ENCODE data around the gene SPOP.
"Not testable (repeated sequence)": the region's sequence is repeated elsewhere in the genome, so short reads cannot be mapped to it uniquely, and the experiment has no call there.

SPOP gene

DNA sequence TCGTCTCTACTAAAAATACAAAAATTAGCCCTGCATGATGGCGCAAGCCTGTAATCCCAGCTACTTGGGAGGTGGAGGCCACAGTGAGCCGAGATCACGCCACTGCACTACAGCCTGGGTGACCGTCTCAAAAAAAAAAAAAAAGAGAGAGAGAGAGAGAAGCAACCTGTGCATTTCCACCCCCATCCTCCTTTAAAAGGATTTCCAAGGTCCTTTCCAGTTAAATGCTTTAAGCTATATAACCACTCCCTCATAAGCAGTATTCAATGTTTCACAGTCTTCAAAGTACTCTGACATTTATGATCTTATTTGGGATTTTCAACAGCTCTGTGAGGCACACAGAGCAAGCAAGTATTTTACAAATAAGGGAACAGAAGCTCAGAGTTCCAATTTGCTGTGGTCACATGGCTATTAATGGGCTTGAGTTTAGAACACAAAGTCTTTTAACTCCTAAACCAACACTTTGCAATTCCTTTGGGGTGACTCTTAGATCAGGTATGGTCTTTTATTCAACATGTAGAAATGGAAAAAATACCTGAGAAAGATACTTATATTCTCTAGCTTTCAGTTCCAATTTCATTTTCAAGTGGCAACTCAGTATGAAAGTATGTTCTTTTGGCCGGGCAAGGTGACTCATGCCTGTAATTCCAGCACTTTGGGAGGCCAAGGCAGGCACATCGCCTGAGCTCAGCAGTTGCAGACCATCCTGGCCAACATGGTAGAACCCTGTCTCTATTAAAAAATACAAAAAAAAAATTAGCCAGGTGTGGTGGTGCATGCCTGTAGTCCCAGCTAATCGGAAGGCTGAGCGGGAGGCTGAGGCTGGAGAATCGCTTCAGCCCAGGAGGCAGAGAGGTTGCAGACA is 31.3 kb downstream of the SPOP start:
- DNase-seq = no peak

DNA sequence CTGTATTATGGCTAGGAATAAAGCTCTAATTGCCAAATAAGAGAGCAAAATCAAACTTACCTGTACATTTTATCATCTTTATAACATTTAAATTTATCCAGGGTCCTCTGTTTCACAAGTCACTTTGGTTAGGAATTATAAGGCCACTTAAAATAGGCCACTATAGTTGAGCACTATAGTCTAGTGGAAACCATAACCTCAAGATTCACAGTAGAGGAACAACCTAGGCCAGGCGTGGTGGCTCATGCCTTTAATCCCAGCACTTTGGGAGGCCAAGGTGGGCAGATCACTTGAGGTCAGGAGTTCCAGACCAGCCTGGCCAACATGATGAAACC is 31.9 kb downstream of the SPOP start:
- DNase-seq = not testable (repeated sequence)

DNA sequence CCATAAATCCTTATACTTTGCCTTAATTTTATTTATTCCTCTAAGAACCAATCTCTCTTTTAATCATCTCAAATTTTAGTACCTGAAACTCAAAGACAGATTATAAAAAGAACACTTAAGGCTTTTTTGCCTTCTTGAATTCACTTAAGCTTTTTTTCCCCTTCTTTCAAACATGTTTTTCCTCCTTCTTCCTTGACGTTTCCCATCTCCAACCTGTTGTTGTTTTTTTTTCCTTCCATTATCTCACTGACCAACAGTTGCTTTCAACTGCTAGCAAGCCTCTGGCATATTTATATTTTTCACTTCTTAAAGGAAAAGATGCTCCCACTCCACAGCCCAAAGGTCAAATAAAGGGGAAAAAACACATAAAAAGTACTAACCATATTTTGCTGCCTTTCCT is 32.2 kb downstream of the SPOP start:
- DNase-seq = no peak

DNA sequence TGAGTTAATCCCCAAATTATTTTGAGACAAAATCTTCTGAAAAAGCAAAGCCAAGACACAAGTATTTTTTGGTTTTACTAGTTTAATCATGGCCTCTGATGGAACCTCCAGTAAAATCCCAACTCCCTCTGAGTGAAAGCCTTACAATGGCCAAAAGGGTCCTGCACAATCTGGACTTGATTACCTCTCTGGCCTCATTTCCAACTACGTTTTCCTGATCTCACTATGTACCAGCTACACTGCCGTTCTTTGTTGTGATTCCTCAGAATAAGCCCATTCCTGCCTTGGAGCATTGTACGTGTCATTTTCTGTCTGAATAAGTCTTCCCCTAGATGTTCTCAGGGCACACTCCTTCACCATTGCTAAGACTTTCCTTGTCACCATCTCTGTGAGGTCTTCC is 37.3 kb downstream of the SPOP start:
- DNase-seq = no peak

DNA sequence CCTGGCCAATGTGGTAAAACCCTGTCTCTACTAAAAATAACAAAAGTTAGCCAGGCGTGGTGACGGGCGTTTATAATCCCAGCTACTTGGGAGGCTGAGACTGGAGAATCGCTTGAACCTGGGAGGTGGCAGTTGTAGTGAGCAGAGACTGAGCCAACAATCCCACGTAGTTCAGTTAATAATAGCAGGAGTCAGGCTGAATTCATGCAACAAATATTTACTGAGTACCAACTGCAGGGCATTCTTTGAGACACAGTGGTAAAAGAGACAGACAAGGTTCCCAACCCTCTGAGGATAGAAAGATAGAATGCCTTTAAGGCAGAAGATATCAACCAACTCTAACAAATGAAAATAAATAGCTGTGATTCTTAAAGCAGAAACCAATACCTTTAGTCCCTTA is 39.1 kb downstream of the SPOP start:
- DNase-seq = no peak

DNA sequence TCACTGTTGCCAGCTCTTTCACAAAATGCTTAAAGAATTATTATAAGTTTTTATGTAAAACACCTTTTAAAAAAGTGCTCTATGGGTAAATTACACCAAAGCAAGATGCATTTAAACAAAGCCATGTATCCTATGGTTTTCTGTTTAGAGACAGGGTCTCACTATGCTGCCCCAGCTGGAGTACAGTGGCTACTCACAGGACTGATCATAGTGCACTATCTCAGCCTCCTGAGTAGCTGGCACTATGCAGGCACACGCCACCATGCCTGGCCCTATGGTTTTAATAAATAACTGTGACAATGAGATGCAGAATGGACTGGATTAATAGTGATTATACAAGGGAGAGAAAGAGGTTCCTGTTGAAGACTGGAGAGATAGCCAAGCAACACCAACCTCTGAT is 40.2 kb downstream of the SPOP start:
- DNase-seq = no peak

DNA sequence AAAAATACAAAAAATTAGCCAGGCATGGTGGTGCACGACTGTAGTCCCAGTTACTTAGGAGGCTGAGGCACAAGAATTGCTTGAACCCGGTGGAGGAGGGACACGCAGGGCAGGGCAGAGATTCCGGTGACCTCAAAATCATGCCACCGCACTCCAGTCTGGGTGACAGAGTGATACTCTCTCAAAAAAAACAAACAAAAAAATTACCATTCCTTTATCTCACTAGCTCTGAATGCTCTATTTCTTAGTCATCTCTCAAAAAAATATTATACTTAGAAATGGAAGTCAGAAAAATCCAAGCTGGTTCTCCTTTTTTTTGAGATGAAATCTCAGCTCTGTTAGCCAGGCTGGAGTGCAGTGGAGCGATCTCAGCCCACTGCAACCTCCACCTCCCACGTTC is 40.8 kb downstream of the SPOP start:
- no peak for DNase-seq

DNA sequence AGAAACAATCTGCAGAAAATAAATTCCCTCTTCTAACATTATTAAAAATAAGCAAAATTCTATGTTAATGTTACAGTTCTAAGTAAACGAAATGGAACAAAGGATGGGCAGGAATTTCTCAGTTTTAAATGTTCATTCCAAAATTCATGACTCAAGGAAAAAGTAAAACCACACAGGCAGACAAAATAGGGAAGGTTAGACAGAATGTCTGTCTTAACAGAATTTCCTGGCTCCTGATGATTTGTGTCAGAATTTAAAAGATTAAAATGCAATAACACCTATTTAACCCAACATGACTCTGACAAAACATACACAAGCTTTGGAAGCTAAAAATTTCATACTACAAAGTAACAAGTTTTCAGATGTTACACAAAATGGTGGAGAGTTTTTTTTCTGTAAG is 42.8 kb downstream of the SPOP start:
- DNase-seq = no peak

DNA sequence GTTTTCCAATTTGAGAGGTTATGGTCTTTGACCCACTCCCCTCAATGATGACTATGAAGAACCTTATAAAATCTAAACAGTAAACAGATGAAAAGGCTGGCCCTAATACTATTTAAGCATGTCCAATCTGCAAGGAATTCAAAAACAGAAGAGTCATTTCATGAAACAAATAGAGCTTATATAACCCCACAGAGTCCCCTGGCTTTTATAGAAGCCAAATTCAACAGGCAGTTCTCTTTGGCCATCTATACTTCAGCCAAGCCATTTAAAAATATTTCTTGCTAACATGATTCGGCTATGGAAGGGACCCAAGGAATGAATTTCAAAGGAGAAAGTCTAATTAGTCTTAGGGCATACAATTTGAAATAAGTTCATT is 43.4 kb downstream of the SPOP start:
- DNase-seq = no peak

DNA sequence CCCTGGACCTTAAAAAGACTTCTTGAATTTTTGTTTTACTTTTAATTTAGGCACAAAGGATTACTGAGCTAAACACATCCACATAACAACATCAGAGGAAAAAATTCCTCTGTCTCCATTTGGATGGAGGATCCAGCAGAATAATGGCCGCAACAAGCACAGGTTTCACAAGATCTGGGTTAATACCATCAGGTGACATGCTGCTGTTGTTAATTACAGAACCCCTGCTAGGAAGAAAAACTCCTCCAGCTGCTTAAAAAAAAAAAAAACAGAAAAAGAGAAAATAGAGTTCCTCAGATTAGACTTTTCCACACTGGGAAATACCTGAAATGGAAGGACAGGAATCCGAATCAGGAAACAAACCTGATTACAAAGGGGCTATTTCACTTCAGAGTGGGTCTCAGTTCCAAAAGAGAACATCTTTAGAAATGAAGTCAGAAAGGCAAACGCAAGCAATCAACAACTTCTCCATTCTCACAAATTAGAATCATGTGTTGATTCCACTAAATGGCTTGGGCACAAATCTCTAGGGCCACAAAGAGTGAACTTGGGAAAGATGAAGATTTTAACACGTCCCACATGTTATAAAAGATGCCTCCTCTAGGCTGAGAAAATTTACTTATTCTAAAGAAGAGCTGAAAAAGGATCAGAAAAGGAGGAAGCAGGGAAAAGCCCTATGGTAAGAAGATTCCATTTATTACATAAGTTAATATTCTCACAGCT is 44.0 kb downstream of the SPOP start:
- DNase-seq = no peak

DNA sequence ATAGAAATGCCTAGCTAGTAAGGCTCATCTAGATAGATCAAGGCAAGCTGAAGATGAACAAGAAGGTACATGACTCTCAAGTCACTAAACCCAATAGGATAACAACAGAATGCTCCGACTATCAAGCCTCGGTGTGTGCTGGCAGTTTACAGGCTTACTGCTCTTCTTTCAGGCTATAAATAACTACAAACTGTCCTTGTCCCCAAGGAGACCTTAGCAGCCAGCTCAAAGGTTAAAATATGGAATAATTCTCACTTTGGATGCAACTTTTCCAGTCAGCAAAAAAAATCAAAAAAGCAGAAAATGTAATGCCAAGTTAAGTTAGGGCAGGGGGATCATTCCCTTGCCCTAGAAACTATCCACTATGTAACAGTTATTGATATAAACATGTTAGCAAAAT is 44.6 kb downstream of the SPOP start:
- DNase-seq = no peak

DNA sequence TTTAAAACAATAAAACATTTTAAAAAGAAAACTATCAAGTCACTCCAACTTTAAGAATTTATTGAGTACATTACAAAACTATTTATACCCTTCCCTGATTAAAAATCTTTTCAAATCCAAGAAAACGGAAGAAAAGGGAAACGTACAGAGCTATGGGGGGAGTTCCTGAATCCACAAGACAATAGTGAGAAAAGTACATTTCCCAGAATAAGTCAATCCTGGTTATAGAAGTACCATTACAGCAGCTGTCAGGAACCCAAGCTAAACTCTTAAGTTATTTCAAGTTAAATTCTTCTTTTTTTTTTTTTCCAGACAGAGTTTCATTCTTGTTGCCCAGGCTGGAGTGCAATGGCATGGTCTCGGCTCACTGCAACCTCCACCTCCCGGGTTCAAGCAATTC is 45.7 kb downstream of the SPOP start:
- DNase-seq = no peak

DNA sequence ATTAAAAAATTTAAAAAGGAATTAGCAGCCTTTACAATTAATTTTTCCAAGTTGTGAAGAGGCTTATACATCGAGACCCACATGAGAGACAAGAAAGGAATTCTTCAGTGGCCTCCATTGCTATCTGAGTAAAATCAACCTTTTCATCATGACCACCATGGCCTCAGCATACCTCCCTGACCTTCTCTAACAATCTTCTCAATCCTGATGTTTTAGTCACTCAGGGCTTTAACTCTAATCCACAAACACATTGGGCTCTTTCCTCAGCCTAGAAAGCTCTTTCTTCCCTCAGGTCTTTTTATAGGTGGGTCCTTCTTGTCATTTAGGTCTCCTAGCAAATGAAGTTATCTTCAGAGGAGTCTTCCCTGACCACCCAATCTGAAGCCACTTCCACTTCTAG is 46.4 kb downstream of the SPOP start:
- no peak for DNase-seq

DNA sequence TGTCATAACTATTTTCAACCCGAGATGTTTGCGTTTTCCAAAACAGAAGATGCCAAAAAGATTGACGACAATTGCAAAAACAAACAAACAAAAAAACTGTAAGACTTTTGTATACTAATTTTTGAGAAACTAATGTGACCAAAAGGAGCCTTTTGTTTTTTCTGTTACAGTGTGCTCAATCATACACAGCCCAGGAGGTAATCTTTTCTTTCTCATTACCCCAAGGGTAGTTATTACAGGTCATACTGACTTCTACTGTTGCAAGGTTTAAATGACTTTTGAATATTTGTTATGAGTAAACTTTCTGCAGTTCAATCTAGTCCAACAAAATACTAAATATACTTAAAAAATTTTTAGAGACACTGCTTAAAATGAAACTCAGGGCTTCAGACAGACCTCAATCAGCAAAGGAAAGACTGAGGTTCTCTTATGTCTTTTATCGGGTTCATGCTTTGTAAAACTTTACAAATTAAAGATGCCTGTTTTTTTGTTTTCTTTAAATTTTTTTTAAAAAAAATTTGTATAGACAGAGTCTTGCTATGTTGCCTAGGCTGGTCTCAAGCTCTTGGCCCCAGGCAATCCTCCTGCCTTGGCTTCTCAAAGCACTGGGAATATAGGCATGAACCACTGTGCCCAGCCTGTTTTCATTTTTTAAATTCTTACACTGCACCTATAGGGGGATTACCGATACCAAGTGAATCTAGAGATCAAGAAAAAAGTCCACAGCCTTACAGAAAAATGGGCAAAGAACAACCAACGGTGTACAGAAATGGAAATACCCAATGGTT is 47.6 kb downstream of the SPOP start:
- DNase-seq = no peak

DNA sequence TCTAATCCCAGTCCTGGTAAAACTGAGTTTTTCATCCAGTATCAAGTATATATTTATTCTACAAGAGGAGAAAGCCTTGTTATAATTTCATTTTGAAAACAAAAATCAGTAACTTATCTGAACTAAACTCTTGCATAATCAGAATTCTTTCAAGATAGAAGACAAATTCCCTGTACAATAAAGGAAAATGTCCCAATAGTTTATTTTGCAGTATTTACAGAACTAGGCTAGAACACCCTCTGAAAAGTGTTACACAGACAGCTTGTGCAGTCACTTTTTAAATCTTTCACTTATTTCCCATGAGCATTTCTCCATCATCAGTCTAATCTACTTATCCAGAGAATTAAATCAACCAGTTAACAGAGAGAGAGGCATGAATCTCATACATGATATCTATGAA is 48.5 kb downstream of the SPOP start:
- no peak for DNase-seq

DNA sequence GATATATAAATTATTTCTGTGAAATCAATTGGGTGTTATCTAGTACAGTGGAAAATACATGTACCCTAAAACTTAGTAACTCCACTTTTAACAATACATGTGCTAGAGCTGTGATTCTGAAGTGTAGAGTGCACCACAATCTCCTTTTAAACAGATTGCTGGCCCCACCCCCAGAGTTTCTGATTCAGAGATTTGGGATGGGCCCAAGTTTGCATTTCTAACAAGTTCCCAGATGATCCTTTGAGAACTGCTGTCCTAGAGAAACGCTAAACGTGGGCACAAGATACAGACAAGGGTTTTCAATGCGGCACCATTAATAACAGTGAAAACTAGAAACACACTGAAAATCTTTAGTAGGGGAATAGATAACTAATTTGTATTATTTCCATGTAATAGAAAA is 53.0 kb downstream of the SPOP start:
- no peak for DNase-seq

DNA sequence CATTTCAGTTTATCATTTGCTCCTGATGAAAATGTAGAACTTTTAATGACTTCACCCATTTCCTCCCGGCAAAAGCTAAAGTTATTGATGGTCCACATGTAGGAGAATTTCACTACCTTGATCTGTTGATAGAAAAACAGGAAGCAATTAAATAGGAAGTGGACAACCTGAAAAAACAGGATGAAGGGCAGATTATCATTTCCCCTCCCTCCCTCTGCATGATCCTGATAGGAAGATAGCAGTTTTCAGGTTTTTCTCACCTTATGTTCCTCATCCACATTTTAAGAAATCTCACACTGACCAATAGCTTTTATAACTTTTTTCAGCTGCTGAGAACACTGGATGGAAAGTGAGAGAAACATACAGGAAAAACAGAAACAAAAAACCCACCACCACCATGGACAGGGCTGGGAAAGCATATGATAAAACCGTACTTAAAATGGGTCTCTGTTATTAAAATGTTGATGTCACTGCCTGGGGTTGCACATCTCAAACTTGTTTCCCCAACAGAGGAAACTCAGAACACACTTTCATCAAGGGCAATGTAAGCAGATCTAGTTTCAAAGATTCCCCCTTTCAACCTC is 55.9 kb downstream of the SPOP start:
- DNase-seq = no peak

DNA sequence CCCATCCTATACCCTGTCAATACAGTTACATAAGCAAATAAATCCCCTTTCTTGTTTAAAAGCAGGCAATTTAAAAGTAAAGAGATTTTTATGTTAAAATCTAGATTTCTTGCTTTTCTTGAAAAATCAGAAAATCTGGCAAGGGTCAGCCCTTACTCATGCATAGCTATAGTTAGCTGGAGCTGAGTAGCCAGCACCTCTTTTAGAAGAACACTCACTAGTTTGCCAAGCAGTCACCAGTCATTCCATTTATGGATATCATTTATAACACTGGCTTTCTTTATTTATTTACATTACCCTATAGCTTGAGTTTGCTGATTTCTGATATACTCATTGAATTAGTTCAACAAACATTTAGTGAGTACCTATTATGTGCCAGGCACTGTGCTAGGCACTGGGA is 56.5 kb downstream of the SPOP start:
- DNase-seq = no peak

DNA sequence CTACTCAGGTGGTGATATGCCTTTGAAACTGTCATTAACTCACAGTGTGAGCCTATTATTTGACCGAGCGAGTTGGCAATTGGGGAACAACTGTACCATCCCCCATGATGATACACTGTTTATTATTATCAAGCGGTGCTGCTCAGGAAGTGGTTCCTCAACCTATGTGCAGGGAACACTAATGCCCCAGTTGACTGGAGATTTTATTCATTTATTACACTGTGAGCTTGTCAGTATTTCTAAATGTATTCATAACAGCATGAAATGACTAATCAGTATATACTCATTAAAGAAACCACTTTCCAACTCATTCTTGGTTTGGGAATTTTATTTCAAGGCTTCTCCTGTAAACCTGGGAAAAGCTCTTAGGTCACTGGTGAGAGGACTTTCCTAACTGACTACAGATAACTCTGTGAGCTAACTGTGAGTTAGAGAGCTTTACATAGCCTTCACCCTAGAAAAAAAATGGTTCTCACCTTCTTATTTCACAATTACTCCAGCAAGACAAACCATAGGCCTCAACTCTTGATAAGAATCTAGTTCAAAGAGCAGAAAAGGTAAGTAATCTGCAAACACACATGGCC is 59.8 kb downstream of the SPOP start:
- DNase-seq = no peak

DNA sequence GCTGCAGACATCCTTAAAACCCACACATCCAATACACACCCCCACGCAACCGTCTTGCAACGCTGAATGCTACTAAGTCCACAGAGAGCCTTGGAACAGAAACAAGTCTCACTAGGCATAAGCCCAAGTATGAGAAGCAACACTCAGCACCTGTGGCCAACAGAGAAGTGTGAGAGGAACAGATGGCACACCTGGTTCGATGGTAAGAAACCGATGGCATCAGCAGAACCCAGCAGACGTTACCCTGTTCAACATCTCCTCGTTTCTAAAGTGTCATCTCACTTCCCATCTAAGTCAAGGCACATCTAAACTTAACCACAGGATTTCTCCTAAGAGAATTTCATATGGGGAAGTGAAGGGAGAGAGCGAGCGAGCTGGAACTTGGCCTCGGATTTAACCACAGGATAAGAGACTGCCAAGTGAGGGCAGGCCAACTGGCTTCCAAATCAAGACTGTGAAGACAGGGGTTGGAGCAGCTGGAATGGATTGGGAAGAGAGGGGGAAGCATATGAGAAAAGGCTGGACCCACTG is 61.2 kb downstream of the SPOP start:
- no peak for DNase-seq

DNA sequence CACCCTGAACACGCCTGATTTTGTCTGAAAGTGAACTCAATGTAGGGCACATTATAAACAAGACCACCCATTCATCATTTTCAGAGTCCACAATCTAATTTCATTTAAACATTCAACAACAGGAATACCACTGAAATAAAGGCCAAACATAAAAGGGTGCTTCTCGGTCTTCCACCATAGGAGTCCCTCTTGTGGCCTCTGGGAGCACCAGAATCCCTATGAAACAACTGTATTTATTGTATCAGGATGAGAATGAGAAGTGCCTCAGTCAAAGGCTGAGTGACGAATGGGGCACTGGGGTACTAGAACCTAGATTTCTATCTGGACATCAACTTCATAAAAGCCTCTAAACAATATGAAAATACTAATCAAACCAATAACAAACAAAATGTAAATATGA is 61.8 kb downstream of the SPOP start:
- DNase-seq = no peak

DNA sequence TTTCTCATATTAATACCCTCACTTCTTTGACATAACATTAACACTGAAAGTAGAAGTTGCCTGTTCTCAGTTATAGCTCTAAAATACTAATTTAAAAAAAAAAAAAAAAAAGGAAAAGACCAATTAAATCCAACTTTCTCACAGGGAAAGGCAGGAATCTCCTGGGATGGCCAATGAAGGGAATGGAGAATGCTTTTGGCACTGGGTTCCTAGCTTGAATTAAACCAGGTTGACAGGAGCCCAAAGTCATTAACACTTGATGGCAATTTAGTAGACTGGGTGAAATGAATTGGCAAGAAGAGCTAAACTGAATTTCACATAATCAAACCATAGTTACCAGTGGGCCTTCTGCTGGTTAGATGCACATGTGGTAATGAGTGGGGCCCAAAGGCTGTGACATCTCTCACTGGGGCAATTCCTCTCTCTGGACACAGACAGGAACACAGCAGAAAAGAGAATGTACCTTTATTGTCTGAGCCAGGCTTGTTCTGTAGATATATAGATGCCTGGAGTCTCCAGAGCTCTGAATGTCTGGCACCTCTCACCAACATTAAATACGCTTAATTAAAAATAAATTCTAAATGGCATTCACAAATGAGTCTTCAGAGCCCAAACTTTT is 64.6 kb downstream of the SPOP start:
- DNase-seq = no peak

DNA sequence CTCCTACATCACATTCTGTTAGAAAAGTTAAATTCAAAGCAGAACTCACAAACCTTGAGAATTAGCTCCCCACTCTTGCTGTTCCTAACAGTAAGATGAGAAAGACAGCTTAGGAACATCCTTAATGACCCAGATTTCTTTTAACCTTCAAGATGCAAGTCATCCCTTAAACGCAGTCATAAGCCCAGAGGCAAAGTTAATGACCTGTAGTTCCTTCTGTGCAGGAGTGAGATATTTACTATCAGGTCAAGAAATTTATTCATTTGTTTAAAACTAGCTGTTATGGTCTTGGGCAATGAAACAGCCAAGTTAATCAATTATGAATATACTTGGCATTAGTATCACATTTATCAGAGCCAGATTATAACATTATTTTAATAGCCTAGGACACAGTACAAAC is 65.2 kb downstream of the SPOP start:
- DNase-seq = no peak

Measured in NCI-H2029 treated with DMSO at 0.1 percent for 48 hours (cell line).